Jurkat, Clone E6-1 (cell line): ENCODE measurements around the gene CCBE1.

Experiments used
- DNase-seq: peaks from one replicate; pipeline ENCODE4 v3.0.0-alpha.2; 2011; ENCODE audit warnings: low read depth, low spot score
- H3K4me3 ChIP-seq: 2 replicates; pipeline ENCODE4 v1.5.1; 2011; ENCODE audit warnings: mild to moderate bottlenecking, low read length, control low read depth, moderate library complexity

CCBE1 gene

GRCh38 chr18:59563176-59563785 is 133.9 kb downstream of the CCBE1 start:
- no peak for DNase-seq

GRCh38 chr18:59562751-59563150 is 134.5 kb downstream of the CCBE1 start:
- H3K4me3 ChIP-seq = no peak overlapping the region
- DNase-seq = no peak

More at GRCh38 chr18:59563176-59563785, 133.9 kb downstream of the CCBE1 start:
- H3K4me3 ChIP-seq = no peak overlapping the region

- no peak for DNase-seq
- H3K4me3 ChIP-seq = no peak overlapping the region
Observed at GRCh38 chr18:59561612-59562011, 135.6 kb downstream of the CCBE1 start.

GRCh38 chr18:59560556-59560955 is 136.7 kb downstream of the CCBE1 start:
- no peak for DNase-seq
- H3K4me3 ChIP-seq = no peak overlapping the region

- no peak for DNase-seq
Observed at GRCh38 chr18:59559528-59559927, 137.7 kb downstream of the CCBE1 start.

GRCh38 chr18:59555995-59556659 is 141.1 kb downstream of the CCBE1 start:
- DNase-seq = no peak

More at GRCh38 chr18:59559528-59559927, 137.7 kb downstream of the CCBE1 start:
- no peak overlapping the region for H3K4me3 ChIP-seq

GRCh38 chr18:59554796-59555335 is 142.4 kb downstream of the CCBE1 start:
- no peak for DNase-seq
- no peak overlapping the region for H3K4me3 ChIP-seq

More at GRCh38 chr18:59555995-59556659, 141.1 kb downstream of the CCBE1 start:
- H3K4me3 ChIP-seq = no peak overlapping the region

GRCh38 chr18:59553273-59553870 is 143.9 kb downstream of the CCBE1 start:
- no peak for DNase-seq
- no peak overlapping the region for H3K4me3 ChIP-seq

GRCh38 chr18:59551902-59552635 is 145.2 kb downstream of the CCBE1 start:
- no peak for DNase-seq
- no peak overlapping the region for H3K4me3 ChIP-seq

- DNase-seq = no peak
Observed at GRCh38 chr18:59550174-59550516, 147.1 kb downstream of the CCBE1 start.

GRCh38 chr18:59549503-59550173 is 147.6 kb downstream of the CCBE1 start:
- no peak for DNase-seq

More at GRCh38 chr18:59550174-59550516, 147.1 kb downstream of the CCBE1 start:
- no peak overlapping the region for H3K4me3 ChIP-seq

GRCh38 chr18:59547581-59548182 is 149.5 kb downstream of the CCBE1 start:
- no peak for DNase-seq
- no peak overlapping the region for H3K4me3 ChIP-seq

More at GRCh38 chr18:59549503-59550173, 147.6 kb downstream of the CCBE1 start:
- no peak overlapping the region for H3K4me3 ChIP-seq

- no peak for DNase-seq
- H3K4me3 ChIP-seq = no peak overlapping the region
Observed at GRCh38 chr18:59546188-59546587, 151.0 kb downstream of the CCBE1 start.

- no peak for DNase-seq
- H3K4me3 ChIP-seq = no peak overlapping the region
Observed at GRCh38 chr18:59540780-59541179, 156.4 kb downstream of the CCBE1 start.

GRCh38 chr18:59540346-59540745 is 156.9 kb downstream of the CCBE1 start:
- DNase-seq = no peak
- no peak overlapping the region for H3K4me3 ChIP-seq

- H3K4me3 ChIP-seq = no peak overlapping the region
- no peak for DNase-seq
Observed at GRCh38 chr18:59539108-59539507, 158.1 kb downstream of the CCBE1 start.

- DNase-seq = no peak
- no peak overlapping the region for H3K4me3 ChIP-seq
Observed at GRCh38 chr18:59537579-59537978, 159.6 kb downstream of the CCBE1 start.

GRCh38 chr18:59536166-59536565 is 161.1 kb downstream of the CCBE1 start:
- no peak overlapping the region for H3K4me3 ChIP-seq
- no peak for DNase-seq

GRCh38 chr18:59535055-59535454 is 162.2 kb downstream of the CCBE1 start:
- no peak for DNase-seq

More at GRCh38 chr18:59535055-59535454, 162.2 kb downstream of the CCBE1 start:
- H3K4me3 ChIP-seq = no peak overlapping the region
